ENCODE measurements around the gene PCDHB14.

Gene PCDHB14

GRCh38 chr5:141260458-141261237, 37.5 kb downstream of the PCDHB14 start:
- Histone ChIP-seq H3K9me3 (peaks cover 60% of the 10 kb centered on the region), H3K36me3 (no peaks in the 10 kb centered on the region), H3K27ac (no peak overlapping the region), H3K27me3 (no peaks in the 10 kb centered on the region), H3K4me3 (ENCODE audit: low read depth in 1 of 2, low read length in 1 of 2) (no peak overlapping the region), H3K4me1 (ENCODE audit: control insufficient read depth in 1 of 2, insufficient read depth in 1 of 2, low read depth in 1 of 2, low read length in 1 of 2) (no peaks in the 10 kb centered on the region)
- no peak for TF ChIP-seq CTCF (IDR thresholded peaks at IDR 0.05)

GRCh38 chr5:141261238-141261546, 38.0 kb downstream of the PCDHB14 start:
- H3K27ac ChIP-seq: no peak overlapping the region
- H3K4me1 ChIP-seq (ENCODE audit: control insufficient read depth in 1 of 2, insufficient read depth in 1 of 2, low read depth in 1 of 2, low read length in 1 of 2): no peaks in the 10 kb centered on the region
- H3K27me3 ChIP-seq: no peaks in the 10 kb centered on the region
- H3K9me3 ChIP-seq: peaks cover 59% of the 10 kb centered on the region
- H3K4me3 ChIP-seq (ENCODE audit: low read depth in 1 of 2, low read length in 1 of 2): no peak overlapping the region
- no peaks in the 10 kb centered on the region for H3K36me3 ChIP-seq
- no peak for TF ChIP-seq CTCF (IDR thresholded peaks at IDR 0.05)

- Histone ChIP-seq H3K9me3 (peaks cover 39% of the 10 kb centered on the region), H3K27ac (no peak overlapping the region), H3K36me3 (no peaks in the 10 kb centered on the region), H3K4me3 (ENCODE audit: low read depth in 1 of 2, low read length in 1 of 2) (no peak overlapping the region), H3K27me3 (no peaks in the 10 kb centered on the region), H3K4me1 (ENCODE audit: control insufficient read depth in 1 of 2, insufficient read depth in 1 of 2, low read depth in 1 of 2, low read length in 1 of 2) (no peaks in the 10 kb centered on the region)
- no peak for TF ChIP-seq CTCF (IDR thresholded peaks at IDR 0.05)
Measured at GRCh38 chr5:141269195-141269594, 46.1 kb downstream of the PCDHB14 start.

- TF ChIP-seq CTCF (IDR thresholded peaks at IDR 0.05): no peak
- Histone ChIP-seq H3K36me3 (no peaks in the 10 kb centered on the region), H3K4me3 (ENCODE audit: low read depth in 1 of 2, low read length in 1 of 2) (no peak overlapping the region), H3K27ac (no peak overlapping the region), H3K27me3 (no peaks in the 10 kb centered on the region), H3K9me3 (peaks cover 36% of the 10 kb centered on the region), H3K4me1 (ENCODE audit: control insufficient read depth in 1 of 2, insufficient read depth in 1 of 2, low read depth in 1 of 2, low read length in 1 of 2) (no peaks in the 10 kb centered on the region)
Measured at GRCh38 chr5:141272906-141273305, 49.8 kb downstream of the PCDHB14 start.

Measured in neutrophil (primary cell).